Measurements from ENCODE around the gene ERC1. TPM values are rescaled to one million over a fixed set of nuclear protein-coding genes. Genes with fewer than 3 reads are reported as not detected.

Gene ERC1
- total RNA-seq: 26.1 and 46.5 TPM in 2 replicates

GRCh38 chr12:990661-991349 is at the start of gene ERC1:
Gene ERC1 (plus strand): TSS chr12:991223. CDS start chr12:1027904, 36,681 bp downstream.

GRCh38 chr12:949453-950191 is 41.4 kb upstream of the ERC1 start, which contains the start of gene RAD52:
Gene RAD52 (minus strand): TSS chr12:949694. CDS start chr12:933058, 16,636 bp downstream.

Other genes starting within 250 kb of the ERC1 start
- gene WNK1, start 238.6 kb upstream of the ERC1 start, total RNA-seq: 94.8 and 137 TPM in 2 replicates
- 11.8 and 19.2 TPM in 2 replicates for gene RAD52, start 41.5 kb upstream of the ERC1 start, total RNA-seq